IMR-90 (cell line): ENCODE measurements around the gene FRG1. TPM values are rescaled to one million over a fixed set of nuclear protein-coding genes. Genes with fewer than 3 reads are reported as not detected.
"Not testable (repeated sequence)": the region's sequence is repeated elsewhere in the genome, so short reads cannot be mapped to it uniquely, and the experiment has no call there.

Experiments used
- ATAC-seq: fragments of 200-7000 bp; cut with Tn5 transposase; 2 replicates; pipeline ENCODE4 v1.9.1; 2020; ENCODE audit warnings: low read depth, mild to moderate bottlenecking, moderate library complexity
- BruUV-seq: library from RNA; stranded (reverse); fragments of 400-500 nt; replicated peaks from 2 replicates; lab custom pipeline; 2021; lab: Mats Ljungman, UMichigan
- CTCF ChIA-PET: fragments of 300-600 bp; formaldehyde crosslinking; extraction: SDS; loops from one replicate; lab custom pipeline; 2021; ENCODE audit warnings: antibody characterized with exemption; lab: Yijun Ruan, JAX
- POLR2A ChIA-PET: fragments of 300-600 bp; sonication (Branson Sonifier 250); formaldehyde crosslinking; loops from one replicate; lab custom pipeline; 2022; ENCODE audit warnings: antibody characterized with exemption; ENCODE audit not compliant: unreplicated experiment; lab: Charles Lee
- DNase-seq: peaks from one replicate; pipeline ENCODE4 v3.0.0; 2013
- H2AFZ ChIP-seq: replicated peaks from 2 replicates; pipeline ENCODE3; 2013; ENCODE audit warnings: low read length, mild to moderate bottlenecking; ENCODE audit not compliant: poor library complexity
- H2AK5ac ChIP-seq: 2 replicates; pipeline ENCODE4 v1.6.1; 2013; ENCODE audit warnings: low read depth, low read length, inconsistent platforms
- H2AK9ac ChIP-seq: replicated peaks from 2 replicates; pipeline ENCODE3; 2013; ENCODE audit warnings: mild to moderate bottlenecking, low read depth, low read length, moderate library complexity; ENCODE audit not compliant: poor library complexity
- H2BK120ac ChIP-seq: 2 replicates; pipeline ENCODE4 v1.6.1; 2013; ENCODE audit warnings: low read depth, low read length, inconsistent platforms
- H2BK15ac ChIP-seq: 3 replicates; pipeline ENCODE4 v1.6.1; 2013; ENCODE audit warnings: low read depth, low read length, inconsistent platforms
- H2BK20ac ChIP-seq: 2 replicates; pipeline ENCODE4 v1.6.1; 2013; ENCODE audit warnings: low read depth, mild to moderate bottlenecking, inconsistent platforms, low read length, moderate library complexity
- H2BK5ac ChIP-seq: 2 replicates; pipeline ENCODE4 v1.6.1; 2013; ENCODE audit warnings: mild to moderate bottlenecking, low read depth, low read length, inconsistent platforms; ENCODE audit not compliant: poor library complexity, severe bottlenecking
- H3K14ac ChIP-seq: replicated peaks from 2 replicates; pipeline ENCODE4 v1.6.1; 2013; ENCODE audit warnings: low read depth, low read length, inconsistent platforms
- H3K18ac ChIP-seq: 2 replicates; pipeline ENCODE4 v1.6.1; 2013; ENCODE audit warnings: low read depth, low read length, control low read depth
- H3K23ac ChIP-seq: 2 replicates; pipeline ENCODE4 v1.6.1; 2013; ENCODE audit warnings: low read depth, low read length, inconsistent platforms
- H3K27ac ChIP-seq: 2 replicates; pipeline ENCODE4 v1.5.1; 2013; ENCODE audit warnings: mild to moderate bottlenecking, control low read depth, low read length; ENCODE audit not compliant: insufficient read depth
- H3K27me3 ChIP-seq: 2 replicates; pipeline ENCODE4 v1.6.1; 2013; ENCODE audit warnings: low read length; ENCODE audit not compliant: control insufficient read depth, insufficient read depth
- H3K36me3 ChIP-seq: 2 replicates; pipeline ENCODE4 v1.6.1; 2013; ENCODE audit warnings: low read length, mixed read lengths; ENCODE audit not compliant: control insufficient read depth, insufficient read depth
- H3K4ac ChIP-seq: 2 replicates; pipeline ENCODE4 v1.6.1; 2013; ENCODE audit warnings: low read depth, low read length, inconsistent platforms
- H3K4me1 ChIP-seq: 2 replicates; pipeline ENCODE4 v1.6.1; 2013; ENCODE audit warnings: low read length, mixed read lengths; ENCODE audit not compliant: control insufficient read depth, insufficient read depth
- H3K4me2 ChIP-seq: 2 replicates; pipeline ENCODE4 v1.6.1; 2013; ENCODE audit warnings: low read depth, mild to moderate bottlenecking, control low read depth, low read length, moderate library complexity
- H3K4me3 ChIP-seq: 2 replicates; pipeline ENCODE4 v1.5.1; 2013; ENCODE audit warnings: low read depth, mild to moderate bottlenecking, control low read depth, low read length, moderate library complexity; ENCODE audit not compliant: insufficient read depth
- H3K56ac ChIP-seq: 2 replicates; pipeline ENCODE4 v1.6.1; 2013; ENCODE audit warnings: low read length, inconsistent platforms; ENCODE audit not compliant: insufficient read depth; ENCODE audit errors: extremely low read depth
- H3K79me1 ChIP-seq, 2 experiments: 2 replicates each; pipeline ENCODE4 v1.6.1; 2013; ENCODE audit warnings: low read length in 2 of 2, inconsistent platforms in 1 of 2, low read depth in 1 of 2
- H3K9ac ChIP-seq: 2 replicates; pipeline ENCODE4 v1.6.1; 2013; ENCODE audit warnings: low read depth, low read length, control low read depth
- H3K9me1 ChIP-seq: 2 replicates; pipeline ENCODE4 v1.6.1; 2013; ENCODE audit warnings: low read length, inconsistent platforms; ENCODE audit not compliant: insufficient read depth
- H3K9me3 ChIP-seq: 2 replicates; pipeline ENCODE4 v1.6.1; 2013; ENCODE audit warnings: low read length; ENCODE audit not compliant: control insufficient read depth, insufficient read depth
- H4K20me1 ChIP-seq: 2 replicates; pipeline ENCODE4 v1.6.1; 2013; ENCODE audit warnings: low read length, inconsistent platforms; ENCODE audit not compliant: insufficient read depth
- H4K5ac ChIP-seq: 2 replicates; pipeline ENCODE4 v1.6.1; 2013; ENCODE audit warnings: mild to moderate bottlenecking, low read depth, low read length, control low read depth
- H4K8ac ChIP-seq, 2 experiments: 2 replicates each; pipeline ENCODE4 v1.6.1; 2013; ENCODE audit warnings: low read depth in 2 of 2, low read length in 2 of 2, control low read depth in 1 of 2, inconsistent platforms in 1 of 2
- H4K91ac ChIP-seq: 2 replicates; pipeline ENCODE4 v1.6.1; 2013; ENCODE audit warnings: low read depth, low read length, inconsistent platforms; ENCODE audit not compliant: insufficient read depth
- WGBS, 2 experiments: methylation state at CpG; one replicate each; pipeline versions ENCODE4 v1.1.5 to v1.1.7; 2013; ENCODE audit warnings: missing lambda C conversion rate in 2 of 2; ENCODE audit not compliant: insufficient read length in 1 of 2; ENCODE audit errors: extremely low coverage in 2 of 2; 5-methylcytosine and 5-hydroxymethylcytosine counted together
- dilution Hi-C: fragments of 300-500 bp; cut with HindIII; formaldehyde crosslinking; loops from one replicate; pipeline ENCODE4 v1.14.3; 2018; ENCODE audit warnings: low sequenced_read_pairs; ENCODE audit not compliant: unreplicated experiment
- in situ Hi-C: fragments of 300-500 bp; cut with MboI; formaldehyde crosslinking; loops from 3 replicates; pipeline ENCODE4 v1.14.3; 2019; ENCODE audit warnings: low sequenced_read_pairs, inconsistent platforms, mixed read lengths
- intact Hi-C: fragments of 100-400 bp; cut with micrococcal nuclease; formaldehyde crosslinking; loops from 2 replicates; pipeline ENCODE4 v1.10.0; 2022
- microRNA-seq, 2 experiments: library from miRNA; stranded (forward) in 1 of 2; unstranded in 1 of 2; fragments of 10-50 nt in 1 of 2; fragments of <30 nt in 1 of 2; gene quantifications in 1 of 2; microRNA quantifications in 1 of 2; one replicate each; pipeline versions ENCODE3 to v1.1.0; 2013 to 2020; ENCODE audit not compliant: insufficient read depth in 1 of 2, insufficient read length in 1 of 2, unreplicated experiment in 1 of 2
- polyA plus RNA-seq, 3 experiments: library from polyadenylated mRNA; depleted of rRNA; stranded (reverse); fragments of >200 nt; gene quantifications; 2 replicates each; pipeline ENCODE4 v1.2.3, GENCODE V29; 2012; ENCODE audit warnings: low replicate concordance in 1 of 3
- small RNA-seq, 5 experiments: library from RNA; depleted of rRNA; stranded (forward); fragments of <200 nt; gene quantifications; one replicate each; pipeline ENCODE3, GENCODE V24; 2012
- total RNA-seq: library from RNA; depleted of rRNA; stranded (reverse); fragments of >200 nt; gene quantifications from 2 replicates; pipeline ENCODE4 v1.2.3, GENCODE V29; 2012; rRNA removed

The FRG1 gene
- total and polyA plus RNA-seq, 2 of the 4 experiments (the other 2 are of a cell fraction), result 13.4 to 16.2 TPM

DNA sequence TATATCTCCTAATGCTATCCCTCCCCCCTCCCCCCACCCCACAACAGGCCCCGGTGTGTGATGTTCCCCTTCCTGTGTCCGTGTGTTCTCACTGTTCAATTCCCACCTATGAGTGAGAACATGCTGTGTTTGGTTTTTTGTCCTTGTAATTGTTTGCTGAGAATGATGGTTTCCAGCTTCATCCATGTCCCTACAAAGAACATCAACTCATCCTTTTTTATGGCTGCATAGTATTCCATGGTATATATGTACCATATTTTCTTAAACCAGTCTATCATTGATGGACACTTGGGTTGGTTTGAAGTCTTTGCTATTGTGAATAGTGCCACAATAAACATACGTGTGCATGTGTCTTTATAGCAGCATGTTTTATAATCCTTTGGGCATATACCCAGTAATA is 49.3 kb downstream of the FRG1 start:
- H3K18ac ChIP-seq, H2BK120ac ChIP-seq, H3K27ac ChIP-seq, DNase-seq, H3K4me1 ChIP-seq, H3K9me3 ChIP-seq, H3K4ac ChIP-seq, H3K9ac ChIP-seq, POLR2A ChIA-PET, dilution Hi-C loops, H4K8ac ChIP-seq, H4K20me1 ChIP-seq, H3K27me3 ChIP-seq, H2BK15ac ChIP-seq, H2AK9ac ChIP-seq, ATAC-seq, CTCF ChIA-PET, in situ Hi-C loops, H2BK5ac ChIP-seq, H4K91ac ChIP-seq, H2AFZ ChIP-seq, H2BK20ac ChIP-seq, H3K4me2 ChIP-seq, H3K9me1 ChIP-seq, BruUV-seq, H3K23ac ChIP-seq, H3K36me3 ChIP-seq, H3K79me1 ChIP-seq, H2AK5ac ChIP-seq, H3K14ac ChIP-seq, intact Hi-C loops, H4K5ac ChIP-seq, H3K56ac ChIP-seq, H3K4me3 ChIP-seq: not testable (repeated sequence)
- WGBS, 2 experiments, result no CpG with 5 or more reads among the region's 3 CpGs

Small RNAs within 50 kb of the gene (microRNA-seq; reads per million reads assigned to microRNA genes)
- gene MLLT10P2 (ENCODE audit: insufficient read depth, insufficient read length), result not detected

Small RNAs within 50 kb of the gene (small RNA-seq; reads per million reads assigned to genes)
- 0 reads per million in 5 experiments for gene MLLT10P2

Other genes with a start within 250 kb of the FRG1 start
- not detected in 2 replicates for gene FRG2, start 86.4 kb downstream of the FRG1 start, total RNA-seq
- not detected in 2 replicates for gene FRG2, start 86.4 kb downstream of the FRG1 start, polyA plus RNA-seq (2012; rRNA removed)
- gene DBET, start 123.6 kb downstream of the FRG1 start, total RNA-seq, result not detected in 2 replicates
- not detected in 2 replicates for gene DBET, start 123.6 kb downstream of the FRG1 start, polyA plus RNA-seq (2012; rRNA removed)
- not detected in 2 replicates for gene DUX4, start 232.9 kb downstream of the FRG1 start, total RNA-seq
- not detected in 2 replicates for gene DUX4, start 232.9 kb downstream of the FRG1 start, polyA plus RNA-seq (2012; rRNA removed)